HCT116 (cell line): ENCODE results near the gene C11orf21. TPM values are rescaled to one million over a fixed set of nuclear protein-coding genes. Genes with fewer than 3 reads are reported as not detected.

Source experiments
- ATAC-seq: fragments of 200-7000 bp; cut with Tn5 transposase; 2 replicates; pipeline ENCODE4 v1.9.1; 2020; ENCODE audit warnings: mild to moderate bottlenecking, moderate library complexity
- BruUV-seq: library from RNA; stranded (reverse); fragments of 400-500 nt; replicated peaks from 2 replicates; lab custom pipeline; 2021; lab: Mats Ljungman, UMichigan
- CTCF ChIA-PET: fragments of 300-600 bp; sonication (Branson Sonifier 250); formaldehyde crosslinking; loops from one replicate; lab custom pipeline; 2021; ENCODE audit warnings: antibody characterized with exemption; lab: Charles Lee
- POLR2A ChIA-PET: fragments of 300-600, 350-600 bp; sonication (Branson Sonifier 250); formaldehyde crosslinking; loops from one replicate; lab custom pipeline; 2021; ENCODE audit warnings: antibody characterized with exemption; lab: Charles Lee
- RAD21 ChIA-PET, 2 experiments: fragments of 300-600 bp; sonication (Branson Sonifier 250); formaldehyde crosslinking; loops; one replicate each; lab custom pipeline; 2023; ENCODE audit warnings: low total read pairs in 2 of 2; ENCODE audit not compliant: uncharacterized antibody in 2 of 2, unreplicated experiment in 2 of 2, low non-redundant PET in 1 of 2; lab: Charles Lee
- DNase-seq: peaks from one replicate; pipeline ENCODE4 v3.0.0-alpha.2; 2010; ENCODE audit warnings: low read depth, low spot score
- H2AFZ ChIP-seq: fragments of 200-600 bp; shearing (Covaris generic), sonication (generic); 2 replicates; pipeline ENCODE4 v1.6.1; 2017; ENCODE audit warnings: low read depth, mixed run types, mixed read lengths, antibody characterized with exemption, low read length; ENCODE audit not compliant: poor library complexity, severe bottlenecking
- H3K27ac ChIP-seq: 2 replicates; pipeline ENCODE4 v1.5.1; 2012; ENCODE audit warnings: low read depth, low read length
- H3K27me3 ChIP-seq: fragments of 200-600 bp; sonication (generic); 2 replicates; pipeline ENCODE4 v1.6.1; 2016; ENCODE audit warnings: mixed run types, low read length, mixed read lengths; ENCODE audit not compliant: insufficient read depth
- H3K36me3 ChIP-seq, 2 experiments: fragments of 200-500 bp in 1 of 2; fragments of 200-600 bp in 1 of 2; sonication (Bioruptor generic) in 1 of 2; sonication (generic) in 1 of 2; 2 replicates each; pipeline versions ENCODE4 v1.5.1 to v1.6.1; 2014 to 2016; ENCODE audit warnings: low read length in 2 of 2, inconsistent platforms in 1 of 2, mixed read lengths in 1 of 2, mixed run types in 1 of 2; ENCODE audit not compliant: insufficient read depth in 2 of 2, control insufficient read depth in 1 of 2
- H3K4me1 ChIP-seq, 2 experiments: fragments of 200-600 bp in 1 of 2; sonication (generic) in 1 of 2; 2 replicates each; pipeline versions ENCODE4 v1.5.1 to v1.6.1; 2012 to 2017; ENCODE audit warnings: low read length in 2 of 2, inconsistent platforms in 1 of 2, mild to moderate bottlenecking in 1 of 2, mixed read lengths in 1 of 2, mixed run types in 1 of 2, moderate library complexity in 1 of 2; ENCODE audit not compliant: insufficient read depth in 2 of 2, control insufficient read depth in 1 of 2
- H3K4me2 ChIP-seq: fragments of 200-600 bp; sonication (generic); 2 replicates; pipeline ENCODE4 v1.6.1; 2017; ENCODE audit warnings: mixed run types, low read length, mixed read lengths
- H3K4me3 ChIP-seq, 2 experiments: fragments of 200-600 bp in 1 of 2; sonication (generic) in 1 of 2; replicated peaks in 1 of 2; 2 replicates each; pipeline ENCODE4 v1.5.1; 2011 to 2016; ENCODE audit warnings: low read length in 2 of 2, control low read depth in 1 of 2, low read depth in 1 of 2, mild to moderate bottlenecking in 1 of 2, mixed read lengths in 1 of 2, mixed run types in 1 of 2
- H3K79me2 ChIP-seq: fragments of 200-600 bp; sonication (generic); 2 replicates; pipeline ENCODE4 v1.6.1; 2017; ENCODE audit warnings: mild to moderate bottlenecking, mixed run types, low read length, moderate library complexity, mixed read lengths; ENCODE audit not compliant: insufficient read depth
- H3K9ac ChIP-seq: fragments of 200-600 bp; sonication (generic); 2 replicates; pipeline ENCODE4 v1.6.1; 2016; ENCODE audit warnings: low read length, mixed read lengths
- H3K9me2 ChIP-seq: fragments of 200-600 bp; sonication (generic), shearing (Covaris generic); 2 replicates; pipeline ENCODE4 v1.6.1; 2017; ENCODE audit warnings: mixed run types, mild to moderate bottlenecking, moderate library complexity; ENCODE audit not compliant: insufficient read depth
- H3K9me3 ChIP-seq, 2 experiments: fragments of 200-500 bp in 1 of 2; fragments of 200-600 bp in 1 of 2; sonication (Bioruptor generic) in 1 of 2; sonication (generic) in 1 of 2; 2 replicates each; pipeline ENCODE4 v1.6.1; 2014 to 2017; ENCODE audit warnings: low read length in 2 of 2, mixed read lengths in 2 of 2, inconsistent platforms in 1 of 2, low read depth in 1 of 2, mild to moderate bottlenecking in 1 of 2, mixed run types in 1 of 2, moderate library complexity in 1 of 2; ENCODE audit not compliant: control insufficient read depth in 1 of 2, insufficient read depth in 1 of 2
- H4K20me1 ChIP-seq: fragments of 200-600 bp; sonication (generic), shearing (Covaris generic); 2 replicates; pipeline ENCODE4 v1.6.1; 2017; ENCODE audit warnings: mixed run types, mild to moderate bottlenecking, moderate library complexity; ENCODE audit not compliant: insufficient read depth
- ATF3 ChIP-seq: IDR thresholded peaks from 2 replicates; pipeline ENCODE4 v1.6.1; 2012
- CBX3 ChIP-seq: IDR thresholded peaks from 2 replicates; pipeline ENCODE4 v1.6.1; 2012; ENCODE audit warnings: low read depth
- EGR1 ChIP-seq: IDR thresholded peaks from 2 replicates; pipeline ENCODE4 v1.6.1; 2012; ENCODE audit warnings: low read depth
- ELF1 ChIP-seq: IDR thresholded peaks from 2 replicates; pipeline ENCODE4 v1.6.1; 2012; ENCODE audit warnings: low read depth, borderline replicate concordance
- EZH2phosphoT487 ChIP-seq: fragments of 200-600 bp; IDR thresholded peaks from 2 replicates; pipeline ENCODE4 v1.6.1; 2018; ENCODE audit warnings: antibody characterized with exemption, borderline replicate concordance
- JUND ChIP-seq: IDR thresholded peaks from 2 replicates; pipeline ENCODE4 v1.6.1; 2012
- POLR2AphosphoS5 ChIP-seq: IDR thresholded peaks from 2 replicates; pipeline ENCODE4 v1.6.1; 2011; ENCODE audit warnings: mild to moderate bottlenecking, low read depth, low read length, moderate library complexity
- SP1 ChIP-seq: IDR thresholded peaks from 2 replicates; pipeline ENCODE4 v1.6.1; 2012; ENCODE audit warnings: low read depth
- SRF ChIP-seq: IDR thresholded peaks from 2 replicates; pipeline ENCODE4 v1.6.1; 2012; ENCODE audit warnings: low read depth
- TCF7L2 ChIP-seq: IDR thresholded peaks from 2 replicates; pipeline ENCODE4 v1.7.0; 2011; ENCODE audit warnings: borderline replicate concordance, inconsistent platforms; ENCODE audit not compliant: insufficient read depth, insufficient read length; ENCODE audit errors: extremely low read depth
- intact Hi-C: fragments of 100-400 bp; cut with micrococcal nuclease; formaldehyde crosslinking; loops from 2 replicates; pipeline ENCODE4 v1.10.0; 2022
- total RNA-seq: library from RNA; stranded (reverse); gene quantifications from one replicate; pipeline ENCODE4 v1.2.1, GENCODE V29; 2021; ENCODE audit not compliant: unreplicated experiment
- TF ChIP-seq, protein P1 (sequence below): IDR thresholded peaks from 2 replicates; pipeline ENCODE4 v1.6.1; 2011; ENCODE audit warnings: mild to moderate bottlenecking, low read length, moderate library complexity; ENCODE audit not compliant: insufficient replicate concordance; ENCODE audit errors: extremely low read depth
- TF ChIP-seq, protein P2 (sequence below), 3 experiments: fragments of 200-600 bp in 1 of 3; sonication (generic) in 1 of 3; IDR thresholded peaks in 2 of 3; conservative IDR thresholded peaks in 1 of 3; 2 replicates each; pipeline ENCODE4 v1.5.1; 2012 to 2017; ENCODE audit warnings: low read depth in 2 of 3, low read length in 2 of 3, antibody characterized with exemption in 1 of 3, borderline replicate concordance in 1 of 3, control low read depth in 1 of 3, mild to moderate bottlenecking in 1 of 3, mixed read lengths in 1 of 3, mixed run types in 1 of 3, moderate library complexity in 1 of 3; ENCODE audit not compliant: insufficient read depth in 1 of 3

C11orf21 gene
- total RNA-seq, 1 experiment from 2014 or later = not detected

DNA sequence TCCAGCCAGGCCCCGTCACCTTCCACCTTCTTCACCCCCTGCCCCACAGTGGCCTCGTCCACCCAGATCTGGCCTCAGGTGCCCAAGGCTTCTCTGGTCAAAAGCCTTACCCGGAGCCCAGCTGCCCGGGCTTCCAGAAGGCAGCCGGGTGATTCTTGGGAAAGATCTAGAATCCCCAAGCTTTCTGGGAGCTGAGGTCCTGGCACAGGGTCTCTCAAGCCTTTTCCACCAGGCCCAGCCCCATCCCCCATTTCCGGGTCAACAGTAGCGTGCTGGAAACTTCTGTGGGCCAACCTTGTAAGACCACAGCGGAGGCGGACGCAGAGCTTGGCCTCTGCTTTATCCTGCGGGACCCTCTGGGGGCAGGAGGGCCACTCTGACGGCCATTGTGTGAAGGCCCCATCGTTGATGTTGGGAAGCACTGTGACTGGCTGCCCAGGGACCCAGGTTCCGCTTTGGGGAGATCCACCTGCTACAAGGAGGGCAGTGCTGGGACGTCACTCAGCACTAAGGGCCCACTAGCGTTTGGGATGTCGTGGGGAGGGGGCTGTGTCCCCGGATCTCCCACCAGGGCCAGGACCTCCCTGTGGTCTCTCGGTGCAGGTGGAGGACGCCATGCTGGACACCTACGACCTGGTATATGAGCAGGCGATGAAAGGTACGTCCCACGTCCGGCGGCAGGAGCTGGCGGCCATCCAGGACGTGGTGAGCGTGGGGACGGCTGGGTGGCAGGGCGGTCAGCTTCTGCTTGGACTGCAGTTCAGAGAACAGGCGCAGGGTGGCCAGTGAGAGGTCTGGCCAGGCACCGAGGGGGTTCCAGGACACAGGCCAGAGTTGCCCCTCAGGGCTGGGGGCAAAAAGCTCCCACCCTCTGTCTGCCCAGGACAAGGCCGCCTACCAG lies 11.6 kb upstream of the C11orf21 start:
- Histone ChIP-seq H3K9me3 (no peaks in the 10 kb centered on the region), H4K20me1 (no peaks in the 10 kb centered on the region), H3K4me1 (peaks cover 0 to 20% of the 10 kb centered on the region in 2 experiments), H2AFZ (no peak overlapping the region), H3K27ac (no peak overlapping the region), H3K36me3 (no peaks in the 10 kb centered on the region), H3K4me3 (no peak overlapping the region), H3K9me2 (no peaks in the 10 kb centered on the region), H3K4me2 (no peak overlapping the region), H3K27me3 (no peaks in the 10 kb centered on the region), H3K79me2 (no peaks in the 10 kb centered on the region), H3K9ac (no peak overlapping the region)
- no TSS peak for BruUV-seq
- TF ChIP-seq TCF7L2 (no peak), SRF (no peak), EZH2phosphoT487 (no peak), EGR1 (no peak), SP1 (no peak)
- ATAC-seq (no peak), DNase-seq (no peak)
- ChIA-PET POLR2A (no interaction called here), CTCF (interaction anchor here (1.6 kb wide), 1 partner anchor 9 kb away, joined by 3 read pairs; no protein-coding TSS in a partner anchor), RAD21 (no interaction called here)
- intact Hi-C loops = no loop called here

DNA sequence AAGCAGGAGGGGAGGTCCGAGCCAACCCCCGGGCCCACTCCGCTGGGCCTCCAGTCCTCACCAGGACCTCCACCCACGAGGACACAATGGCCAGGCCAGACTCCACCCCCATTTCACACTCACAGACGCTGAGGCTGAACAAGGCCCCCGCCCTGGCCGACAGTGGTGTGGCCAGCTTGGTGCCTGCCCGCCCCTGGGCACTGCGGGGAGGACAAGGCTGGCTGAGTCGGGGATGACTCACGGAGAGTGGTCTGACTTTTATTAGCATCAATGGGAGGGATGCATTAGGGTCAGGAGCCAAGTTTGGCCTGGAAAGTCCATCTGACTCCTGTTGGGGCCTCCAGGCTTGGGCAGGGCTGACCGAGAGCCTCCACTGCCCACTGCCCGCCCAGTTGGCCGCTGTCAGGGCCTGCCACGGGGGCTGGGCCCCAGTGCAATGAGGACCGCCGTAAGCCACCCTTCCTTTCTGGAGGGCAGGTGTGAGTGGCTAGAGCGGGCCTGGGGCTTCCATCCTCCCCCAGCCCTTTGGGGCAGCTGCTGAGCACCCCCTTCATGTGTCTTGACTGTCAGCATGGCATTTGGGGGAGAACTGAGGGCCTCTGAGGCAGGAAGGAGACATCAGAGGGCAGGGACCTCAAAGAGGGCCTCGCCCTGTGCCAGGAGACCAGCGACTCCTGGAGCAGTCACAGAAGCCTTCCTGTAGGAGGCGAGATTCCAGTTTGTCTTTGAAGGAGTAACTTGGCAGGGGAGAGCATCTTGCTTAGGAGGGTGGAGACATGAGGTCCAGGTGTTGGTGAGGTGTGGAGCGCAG lies 10.7 kb upstream of the C11orf21 start:
- H3K4me3 ChIP-seq = no peak overlapping the region
- no peaks in the 10 kb centered on the region for H3K79me2 ChIP-seq
- peak overlapping the region; percentile 31; the same call in 1 of the 2 replicates for H3K4me2 ChIP-seq
- no peak overlapping the region; the same call in 1 of the 2 replicates for H3K27ac ChIP-seq
- no peaks in the 10 kb centered on the region for H3K36me3 ChIP-seq
- H3K9me3 ChIP-seq = no peaks in the 10 kb centered on the region
- ChIA-PET POLR2A (no interaction called here), RAD21 (no interaction called here), CTCF (interaction anchor here (1.0 to 1.1 kb wide), 2 partner anchors 88 to 107 kb away, joined by 4 read pairs; partner anchors contain the start of gene TSSC4)
- peak; percentile 67 for ATAC-seq
- intact Hi-C loops = no loop called here
- H2AFZ ChIP-seq = no peak overlapping the region
- peaks cover 0 to 20% of the 10 kb centered on the region in 2 experiments for H3K4me1 ChIP-seq
- no peak for DNase-seq
- BruUV-seq = no TSS peak
- H4K20me1 ChIP-seq = no peaks in the 10 kb centered on the region
- H3K9ac ChIP-seq = no peak overlapping the region
- H3K27me3 ChIP-seq = no peaks in the 10 kb centered on the region
- no peaks in the 10 kb centered on the region for H3K9me2 ChIP-seq
- TF ChIP-seq EGR1 = no peak
- no peak for TF ChIP-seq ATF3
- TF ChIP-seq JUND = no peak
- no peak for TF ChIP-seq ELF1
- TF ChIP-seq CBX3 = no peak
- TF ChIP-seq, protein P1, sequence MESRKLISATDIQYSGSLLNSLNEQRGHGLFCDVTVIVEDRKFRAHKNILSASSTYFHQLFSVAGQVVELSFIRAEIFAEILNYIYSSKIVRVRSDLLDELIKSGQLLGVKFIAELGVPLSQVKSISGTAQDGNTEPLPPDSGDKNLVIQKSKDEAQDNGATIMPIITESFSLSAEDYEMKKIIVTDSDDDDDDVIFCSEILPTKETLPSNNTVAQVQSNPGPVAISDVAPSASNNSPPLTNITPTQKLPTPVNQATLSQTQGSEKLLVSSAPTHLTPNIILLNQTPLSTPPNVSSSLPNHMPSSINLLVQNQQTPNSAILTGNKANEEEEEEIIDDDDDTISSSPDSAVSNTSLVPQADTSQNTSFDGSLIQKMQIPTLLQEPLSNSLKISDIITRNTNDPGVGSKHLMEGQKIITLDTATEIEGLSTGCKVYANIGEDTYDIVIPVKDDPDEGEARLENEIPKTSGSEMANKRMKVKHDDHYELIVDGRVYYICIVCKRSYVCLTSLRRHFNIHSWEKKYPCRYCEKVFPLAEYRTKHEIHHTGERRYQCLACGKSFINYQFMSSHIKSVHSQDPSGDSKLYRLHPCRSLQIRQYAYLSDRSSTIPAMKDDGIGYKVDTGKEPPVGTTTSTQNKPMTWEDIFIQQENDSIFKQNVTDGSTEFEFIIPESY = no peak
- TF ChIP-seq POLR2AphosphoS5 = no peak
- TF ChIP-seq, protein P2, sequence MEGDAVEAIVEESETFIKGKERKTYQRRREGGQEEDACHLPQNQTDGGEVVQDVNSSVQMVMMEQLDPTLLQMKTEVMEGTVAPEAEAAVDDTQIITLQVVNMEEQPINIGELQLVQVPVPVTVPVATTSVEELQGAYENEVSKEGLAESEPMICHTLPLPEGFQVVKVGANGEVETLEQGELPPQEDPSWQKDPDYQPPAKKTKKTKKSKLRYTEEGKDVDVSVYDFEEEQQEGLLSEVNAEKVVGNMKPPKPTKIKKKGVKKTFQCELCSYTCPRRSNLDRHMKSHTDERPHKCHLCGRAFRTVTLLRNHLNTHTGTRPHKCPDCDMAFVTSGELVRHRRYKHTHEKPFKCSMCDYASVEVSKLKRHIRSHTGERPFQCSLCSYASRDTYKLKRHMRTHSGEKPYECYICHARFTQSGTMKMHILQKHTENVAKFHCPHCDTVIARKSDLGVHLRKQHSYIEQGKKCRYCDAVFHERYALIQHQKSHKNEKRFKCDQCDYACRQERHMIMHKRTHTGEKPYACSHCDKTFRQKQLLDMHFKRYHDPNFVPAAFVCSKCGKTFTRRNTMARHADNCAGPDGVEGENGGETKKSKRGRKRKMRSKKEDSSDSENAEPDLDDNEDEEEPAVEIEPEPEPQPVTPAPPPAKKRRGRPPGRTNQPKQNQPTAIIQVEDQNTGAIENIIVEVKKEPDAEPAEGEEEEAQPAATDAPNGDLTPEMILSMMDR (IDR thresholded peaks at IDR 0.05 in 2 of 3, conservative IDR thresholded peaks at IDR 0.05 in 1 of 3; ENCODE audit: borderline replicate concordance in 1 of 3, insufficient read depth in 1 of 3, low read depth in 2 of 3, low read length in 2 of 3) = peak in 2 of 3 experiments; percentile 32 to 42; a peak in 2 of 6 replicates
